ENCODE data around the gene REN. TPM values are rescaled to one million over a fixed set of nuclear protein-coding genes. Genes with fewer than 3 reads are reported as not detected.
A peak's percentile ranks its signal among the peaks of the same experiment; 100 is the strongest.

Gene REN
- total and polyA plus RNA-seq, 8 donors, result 0.10 to 2.4 (median 0.20) TPM; not detected in 1

- DNase-seq, result peak; percentile 67 to 95 (median 78)
- no peaks in the 10 kb centered on the region for H3K9me3 ChIP-seq
- peaks cover 0 to 21% of the 10 kb centered on the region in 2 donors for H3K36me3 ChIP-seq
- peak; percentile 94 for ATAC-seq
- no peaks in the 10 kb centered on the region for H3K27me3 ChIP-seq
- intact Hi-C loops (cut with DNase I), result loop anchor here (5.0 to 10.0 kb wide), 3 partner anchors 54 to 257 kb away; partner anchors contain the start of gene SOX13 (in 1 of the 2)
- peak; percentile 93 to 94 for TF ChIP-seq CTCF (IDR thresholded peaks at IDR 0.05)
- H3K4me1 ChIP-seq, result peaks cover 6 to 32% of the 10 kb centered on the region in 2 donors
- H3K27ac ChIP-seq, result no peak overlapping the region
- H3K4me3 ChIP-seq, result peak overlapping the region in 1 of 2 donors; percentile 3
These were observed 36.9 kb downstream of the REN start for GRCh38 chr1:204128964-204129896.

- Histone ChIP-seq H3K4me3 (no peak overlapping the region), H3K4me1 (peaks cover 6 to 32% of the 10 kb centered on the region in 2 donors), H3K27me3 (no peaks in the 10 kb centered on the region), H3K9me3 (no peaks in the 10 kb centered on the region), H3K27ac (no peak overlapping the region), H3K36me3 (peaks cover 0 to 27% of the 10 kb centered on the region in 2 donors)
- intact Hi-C loops (cut with DNase I), result loop anchor here (5.0 to 10.0 kb wide), 3 partner anchors 54 to 256 kb away; partner anchors contain the start of gene SOX13 (in 1 of the 2)
- no peak for ATAC-seq
- TF ChIP-seq CTCF (IDR thresholded peaks at IDR 0.05), result no peak
- no peak for DNase-seq
These were observed 37.6 kb downstream of the REN start for GRCh38 chr1:204128464-204128963.

GRCh38 chr1:204127597-204128242 lies 38.4 kb downstream of the REN start:
- no peaks in the 10 kb centered on the region for H3K27me3 ChIP-seq
- peaks cover 0 to 35% of the 10 kb centered on the region in 2 donors for H3K36me3 ChIP-seq
- H3K27ac ChIP-seq, result peak overlapping the region in 1 of 2 donors; percentile 28
- ATAC-seq (peak; percentile 57), DNase-seq (peak in 2 of 4 donors; percentile 59 to 78)
- H3K4me1 ChIP-seq, result peaks cover 6 to 32% of the 10 kb centered on the region in 2 donors
- intact Hi-C loops (cut with DNase I), result loop anchor here (5.0 to 10.0 kb wide), 3 partner anchors 53 to 255 kb away; partner anchors contain the start of gene SOX13 (in 1 of the 2)
- no peak overlapping the region for H3K4me3 ChIP-seq
- no peaks in the 10 kb centered on the region for H3K9me3 ChIP-seq
- TF ChIP-seq CTCF (IDR thresholded peaks at IDR 0.05), result peak; percentile 87 to 89

- Histone ChIP-seq H3K27ac (peak overlapping the region in 1 of 2 donors; percentile 18), H3K27me3 (no peaks in the 10 kb centered on the region), H3K36me3 (peaks cover 0 to 43% of the 10 kb centered on the region in 2 donors), H3K4me3 (no peak overlapping the region), H3K9me3 (no peaks in the 10 kb centered on the region), H3K4me1 (peaks cover 6 to 32% of the 10 kb centered on the region in 2 donors)
- DNase-seq (no peak), ATAC-seq (no peak)
- intact Hi-C loops (cut with DNase I), result loop anchor here (5.0 to 10.0 kb wide), 3 partner anchors 52 to 255 kb away; partner anchors contain the start of gene SOX13 (in 1 of the 2)
- no peak for TF ChIP-seq CTCF (IDR thresholded peaks at IDR 0.05)
These were observed 39.2 kb downstream of the REN start for GRCh38 chr1:204126956-204127355.
